ENCODE measurements around the gene TUBGCP4. TPM values are rescaled to one million over a fixed set of nuclear protein-coding genes. Genes with fewer than 3 reads are reported as not detected.
A peak's percentile ranks its signal among the peaks of the same experiment; 100 is the strongest.

The TUBGCP4 gene
- total RNA-seq, 1 experiment from 2014 or later, result 28.4 TPM

GRCh38 chr15:43329217-43329959 lies 41.5 kb upstream of the TUBGCP4 start:
- H3K4me1 ChIP-seq, result 0 out of 2 replicates have a peak, but pooled peaks cover 6% of the 10 kb centered on the region
- peaks cover 18% of the 10 kb centered on the region for H3K36me3 Mint-ChIP-seq (ENCODE audit: insufficient read depth, unreplicated experiment)
- H3K4me3 Mint-ChIP-seq (ENCODE audit: unreplicated experiment), result peak overlapping the region; percentile 87
- peak overlapping the region; percentile 63 for H3K4me3 ChIP-seq (ENCODE audit: low read depth, low read length)
- CTCF ChIA-PET, result interaction anchor here (0.9 kb wide), 1 partner anchor 104 kb away, joined by 3 read pairs; no protein-coding TSS in a partner anchor
- no TSS peak for BruUV-seq (replicated peaks)
- no peaks in the 10 kb centered on the region for H3K36me3 ChIP-seq (ENCODE audit: control insufficient read depth, insufficient read depth, low read length)
- no peak for DNase-seq
- intact Hi-C loops (cut with micrococcal nuclease; ENCODE audit: unreplicated experiment), result no loop called here
- H3K9me3 ChIP-seq, result no peaks in the 10 kb centered on the region
- no peaks in the 10 kb centered on the region for H3K27me3 ChIP-seq (replicated peaks; ENCODE audit: control insufficient read depth, insufficient read depth, low read length)
- H3K9me3 Mint-ChIP-seq (ENCODE audit: unreplicated experiment), result no peaks in the 10 kb centered on the region
- H3K27ac Mint-ChIP-seq (ENCODE audit: unreplicated experiment), result peak overlapping the region; percentile 94
- POLR2A ChIA-PET, result interaction anchor here (0.7 to 0.9 kb wide), 2 partner anchors 40 to 41 kb away, joined by 3 to 4 read pairs; partner anchors contain the start of genes TUBGCP4 and ZSCAN29
- no peak for TF ChIP-seq CTCF (IDR thresholded peaks at IDR 0.05; ENCODE audit: insufficient read depth in 1 of 2, low read depth in 1 of 2, low read length in 1 of 2, severe bottlenecking in 1 of 2, unreplicated experiment in 1 of 2)
- H3K4me1 Mint-ChIP-seq (ENCODE audit: low read depth, unreplicated experiment), result peaks cover 8% of the 10 kb centered on the region
- no peaks in the 10 kb centered on the region for H3K27me3 Mint-ChIP-seq (ENCODE audit: insufficient read depth, unreplicated experiment)

- Mint-ChIP-seq H3K27me3 (ENCODE audit: insufficient read depth, unreplicated experiment) (no peaks in the 10 kb centered on the region), H3K27ac (ENCODE audit: unreplicated experiment) (peak within 1 kb of the TSS; percentile 94), H3K9me3 (ENCODE audit: unreplicated experiment) (no peaks in the 10 kb centered on the region), H3K4me1 (ENCODE audit: low read depth, unreplicated experiment) (peaks cover 8% of the 10 kb centered on the region), H3K36me3 (ENCODE audit: insufficient read depth, unreplicated experiment) (peaks cover 21% of the 10 kb centered on the region), H3K4me3 (ENCODE audit: unreplicated experiment) (peak within 1 kb of the TSS; percentile 87)
- ChIA-PET POLR2A (interaction anchor here (0.7 to 0.9 kb wide), 2 partner anchors 40 to 41 kb away, joined by 3 to 4 read pairs; partner anchors contain the start of genes TUBGCP4 and ZSCAN29), CTCF (interaction anchor here (0.9 kb wide), 1 partner anchor 105 kb away, joined by 3 read pairs; no protein-coding TSS in a partner anchor)
- DNase-seq, result peak; percentile 91 to 94
- H3K9me3 ChIP-seq, result no peaks in the 10 kb centered on the region
- TSS peak; percentile 42 for BruUV-seq (replicated peaks)
- H3K4me1 ChIP-seq, result 0 out of 2 replicates have a peak, but pooled peaks cover 6% of the 10 kb centered on the region
- no peaks in the 10 kb centered on the region for H3K27me3 ChIP-seq (replicated peaks; ENCODE audit: control insufficient read depth, insufficient read depth, low read length)
- TF ChIP-seq CTCF (IDR thresholded peaks at IDR 0.05; ENCODE audit: insufficient read depth in 1 of 2, low read depth in 1 of 2, low read length in 1 of 2, severe bottlenecking in 1 of 2, unreplicated experiment in 1 of 2), result no peak
- intact Hi-C loops (cut with micrococcal nuclease; ENCODE audit: unreplicated experiment), result loop anchor here (1.0 to 5.0 kb wide), 2 partner anchors 41 to 432 kb away; partner anchors contain the start of genes TUBGCP4 and ZSCAN29
- no peaks in the 10 kb centered on the region for H3K36me3 ChIP-seq (ENCODE audit: control insufficient read depth, insufficient read depth, low read length)
- H3K4me3 ChIP-seq (ENCODE audit: low read depth, low read length), result peak within 1 kb of the TSS; percentile 63
These were observed 40.7 kb upstream of the TUBGCP4 start, which contains the start of gene LCMT2 for GRCh38 chr15:43329960-43330779. Gene LCMT2, minus strand, starts transcription at chr15:43330573. Its CDS starts 84 bp downstream, at chr15:43330489.

GRCh38 chr15:43330780-43331087 lies 40.2 kb upstream of the TUBGCP4 start:
- Histone ChIP-seq H3K9me3 (no peaks in the 10 kb centered on the region), H3K4me1 (0 out of 2 replicates have a peak, but pooled peaks cover 6% of the 10 kb centered on the region), H3K27me3 (replicated peaks; ENCODE audit: control insufficient read depth, insufficient read depth, low read length) (no peaks in the 10 kb centered on the region), H3K4me3 (ENCODE audit: low read depth, low read length) (peak overlapping the region; percentile 63), H3K36me3 (ENCODE audit: control insufficient read depth, insufficient read depth, low read length) (no peaks in the 10 kb centered on the region)
- no peaks in the 10 kb centered on the region for H3K27me3 Mint-ChIP-seq (ENCODE audit: insufficient read depth, unreplicated experiment)
- BruUV-seq (replicated peaks), result TSS peak; percentile 88
- H3K36me3 Mint-ChIP-seq (ENCODE audit: insufficient read depth, unreplicated experiment), result peaks cover 25% of the 10 kb centered on the region
- H3K9me3 Mint-ChIP-seq (ENCODE audit: unreplicated experiment), result no peaks in the 10 kb centered on the region
- CTCF ChIA-PET, result no interaction called here
- peak overlapping the region; percentile 94 for H3K27ac Mint-ChIP-seq (ENCODE audit: unreplicated experiment)
- no peak for DNase-seq
- H3K4me3 Mint-ChIP-seq (ENCODE audit: unreplicated experiment), result peak overlapping the region; percentile 87
- intact Hi-C loops (cut with micrococcal nuclease; ENCODE audit: unreplicated experiment), result loop anchor here (1.0 to 5.0 kb wide), 2 partner anchors 41 to 432 kb away; partner anchors contain the start of genes TUBGCP4 and ZSCAN29
- peaks cover 8% of the 10 kb centered on the region for H3K4me1 Mint-ChIP-seq (ENCODE audit: low read depth, unreplicated experiment)
- POLR2A ChIA-PET, result no interaction called here
- TF ChIP-seq CTCF (IDR thresholded peaks at IDR 0.05; ENCODE audit: insufficient read depth in 1 of 2, low read depth in 1 of 2, low read length in 1 of 2, severe bottlenecking in 1 of 2, unreplicated experiment in 1 of 2), result no peak

Measured in Caco-2 (cell line).